Measurements from ENCODE around the gene NELFA. TPM values are rescaled to one million over a fixed set of nuclear protein-coding genes. Genes with fewer than 3 reads are reported as not detected.

Gene NELFA
- total and polyA plus RNA-seq, 2 of the 13 experiments (the other 11 are each of a cell fraction or from before 2014, with no cell fraction given): 13.3 to 18.5 TPM

GRCh38 chr4:2008921-2009650 lies at the start of gene NELFA (continued):
- TF ChIP-seq PTBP1 (IDR thresholded peaks at IDR 0.05; ENCODE audit: low read depth, low read length, poor library complexity, severe bottlenecking) (peak; percentile 28), ZFP91 (CRISPR knock-in tag; IDR thresholded peaks at IDR 0.05; ENCODE audit: borderline replicate concordance) (peak; percentile 88; the same call in 1 of the 2 replicates), CENPX (CRISPR knock-in tag; IDR thresholded peaks at IDR 0.05) (no peak), NRL (CRISPR knock-in tag; IDR thresholded peaks at IDR 0.05; ENCODE audit: borderline replicate concordance) (peak; percentile 92), ZNF292 (CRISPR knock-in tag; IDR thresholded peaks at IDR 0.05; ENCODE audit: borderline replicate concordance, low read depth) (no peak), ZNF180 (CRISPR knock-in tag; IDR thresholded peaks at IDR 0.05; ENCODE audit: borderline replicate concordance, low read depth) (no peak), PCBP2 (optimal IDR thresholded peaks at IDR 0.05; ENCODE audit: low read depth, low read length, poor library complexity, severe bottlenecking) (no peak), ZNF343 (CRISPR knock-in tag; IDR thresholded peaks at IDR 0.05) (peak; percentile 68), ATM (IDR thresholded peaks at IDR 0.05; ENCODE audit: borderline replicate concordance) (no peak), U2AF2 (IDR thresholded peaks at IDR 0.05; ENCODE audit: low read depth, low read length) (peak; percentile 89; the same call in 1 of the 2 replicates), ISX (CRISPR knock-in tag; conservative IDR thresholded peaks at IDR 0.05) (no peak), ZNF614 (CRISPR knock-in tag; IDR thresholded peaks at IDR 0.05; ENCODE audit: borderline replicate concordance) (peak; percentile 48; the same call in 1 of the 2 replicates), KDM2A (CRISPR knock-in tag; IDR thresholded peaks at IDR 0.05; ENCODE audit: borderline replicate concordance, low read depth) (peak; percentile 95), SPEN (CRISPR knock-in tag; IDR thresholded peaks at IDR 0.05; ENCODE audit: low read depth) (peak; percentile 86), RNF219 (CRISPR knock-in tag; IDR thresholded peaks at IDR 0.05) (no peak), TERF1 (CRISPR knock-in tag; IDR thresholded peaks at IDR 0.05) (no peak), ZNF552 (CRISPR knock-in tag; IDR thresholded peaks at IDR 0.05; ENCODE audit: borderline replicate concordance) (no peak; the same call in 1 of the 2 replicates), EP300 (IDR thresholded peaks at IDR 0.05; ENCODE audit: low read depth in 2 of 2, low read length in 2 of 2) (no peak), EP300 (CRISPR knock-in tag; IDR thresholded peaks at IDR 0.05; ENCODE audit: borderline replicate concordance) (no peak), ETV6 (CRISPR knock-in tag; conservative IDR thresholded peaks at IDR 0.05) (peak; percentile 3; the same call in 1 of the 2 replicates), PITX1 (CRISPR knock-in tag; IDR thresholded peaks at IDR 0.05) (no peak), ZNF790 (CRISPR knock-in tag; IDR thresholded peaks at IDR 0.05; ENCODE audit: borderline replicate concordance) (peak; percentile 98; the same call in 1 of the 2 replicates), JDP2 (CRISPR knock-in tag; IDR thresholded peaks at IDR 0.05; ENCODE audit: borderline replicate concordance) (no peak), ZNF160 (CRISPR knock-in tag; IDR thresholded peaks at IDR 0.05) (no peak; the same call in 1 of the 2 replicates), GATAD2A (CRISPR knock-in tag; IDR thresholded peaks at IDR 0.05) (peak; percentile 42; the same call in 1 of the 2 replicates), HMG20A (CRISPR knock-in tag; IDR thresholded peaks at IDR 0.05; ENCODE audit: borderline replicate concordance) (no peak)
